ENCODE results near the gene KIAA1217.

The KIAA1217 gene

DNA sequence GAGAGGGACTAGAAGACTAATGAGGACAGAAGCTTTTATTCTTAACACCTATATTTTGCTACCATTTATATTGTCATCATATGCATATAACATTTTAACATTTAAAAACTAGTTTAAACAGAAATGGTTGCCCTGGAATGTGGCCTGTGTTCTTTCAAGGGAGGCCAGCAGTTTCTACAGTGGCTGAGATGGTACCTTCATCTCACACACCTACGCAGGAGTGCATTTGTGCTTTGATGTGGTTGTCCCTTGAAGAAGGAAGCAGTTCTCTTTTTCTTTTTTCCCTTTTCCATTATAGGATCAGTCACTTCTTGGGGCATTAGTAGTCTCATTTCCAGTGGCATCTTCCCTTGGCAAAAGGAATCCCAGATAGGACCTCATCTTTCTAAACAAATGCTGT lies 38.9 kb downstream of the KIAA1217 start:
- DNase-seq (ENCODE audit: low read depth in 2 of 2), result no peak

- DNase-seq (ENCODE audit: low read depth in 2 of 2), result peak; percentile 17 to 26
Observed at GRCh38 chr10:24249829-24250415, 41.0 kb downstream of the KIAA1217 start.

- no peak for DNase-seq (ENCODE audit: low read depth in 2 of 2)
Observed at GRCh38 chr10:24251547-24251946, 42.6 kb downstream of the KIAA1217 start.

DNA sequence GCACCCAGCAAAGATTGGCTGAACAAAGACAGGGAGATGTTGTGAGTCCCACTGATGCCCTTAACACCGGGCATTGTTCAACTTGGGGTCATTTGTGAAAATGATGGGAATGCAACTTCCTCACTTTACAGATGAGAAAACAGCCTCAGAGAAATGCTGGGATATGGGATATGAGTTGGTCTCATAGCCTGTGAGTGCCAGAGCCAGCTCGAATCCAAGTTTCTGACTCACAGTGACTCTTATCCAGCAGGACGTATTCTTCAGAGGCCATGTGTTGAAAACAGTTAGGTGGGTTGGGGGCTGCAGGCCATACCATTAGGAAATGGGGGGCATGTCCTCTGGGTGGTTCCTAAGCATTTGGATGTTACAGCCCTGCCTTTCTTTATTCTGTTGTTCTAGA lies 45.2 kb downstream of the KIAA1217 start:
- peak in 1 of 2 experiments; percentile 18 for DNase-seq (ENCODE audit: low read depth in 2 of 2)

- no peak for DNase-seq (ENCODE audit: low read depth in 2 of 2)
Observed at GRCh38 chr10:24255115-24255880, 46.4 kb downstream of the KIAA1217 start.

DNA sequence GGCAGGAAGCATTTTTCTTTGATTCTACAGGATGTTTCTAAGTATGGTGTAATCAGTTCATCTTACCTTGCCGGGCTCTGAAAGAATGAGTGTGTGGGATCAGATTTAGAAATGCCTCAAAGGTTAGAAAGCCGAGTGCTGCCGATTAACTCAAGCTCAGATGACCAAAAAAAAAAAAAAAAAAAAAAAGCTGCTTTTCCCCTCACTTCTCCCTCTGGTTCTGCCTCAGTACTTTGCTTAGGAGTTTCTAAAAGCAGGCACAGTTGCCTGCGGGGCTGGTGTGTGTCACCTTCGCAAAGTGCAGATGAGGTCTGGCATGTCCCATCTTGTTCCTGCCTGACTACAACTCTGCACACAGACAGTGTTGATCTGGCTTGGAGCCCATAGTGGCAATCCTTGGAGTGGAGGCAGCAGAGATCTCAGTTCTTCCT lies 47.0 kb downstream of the KIAA1217 start:
- DNase-seq (ENCODE audit: low read depth in 2 of 2), result no peak

DNA sequence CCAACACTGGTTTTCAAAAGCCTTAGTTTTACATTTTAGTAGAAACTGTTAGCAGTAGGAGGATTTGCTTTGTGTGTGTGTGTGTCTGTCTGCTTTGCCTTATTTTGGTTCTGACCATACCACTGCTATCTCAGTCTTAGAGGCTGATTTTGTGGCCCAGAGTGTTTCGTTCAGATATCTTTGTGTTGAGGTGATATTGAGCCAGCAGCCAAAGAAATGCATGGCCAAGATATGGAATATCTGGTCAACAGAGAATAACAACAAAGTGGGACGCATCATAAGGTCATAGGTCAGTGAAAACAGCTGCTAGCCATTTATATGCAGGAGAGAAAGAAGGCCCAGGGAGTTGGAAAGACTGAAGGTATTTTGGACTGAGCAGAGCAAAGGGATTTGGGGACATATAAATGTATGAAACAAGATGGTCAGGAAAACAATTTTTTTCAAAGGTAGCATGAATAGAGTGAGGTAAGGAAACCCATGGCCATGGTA lies 47.7 kb downstream of the KIAA1217 start:
- DNase-seq (ENCODE audit: low read depth in 2 of 2), result no peak

GRCh38 chr10:24257588-24257987 lies 48.6 kb downstream of the KIAA1217 start:
- no peak for DNase-seq (ENCODE audit: low read depth in 2 of 2)

DNA sequence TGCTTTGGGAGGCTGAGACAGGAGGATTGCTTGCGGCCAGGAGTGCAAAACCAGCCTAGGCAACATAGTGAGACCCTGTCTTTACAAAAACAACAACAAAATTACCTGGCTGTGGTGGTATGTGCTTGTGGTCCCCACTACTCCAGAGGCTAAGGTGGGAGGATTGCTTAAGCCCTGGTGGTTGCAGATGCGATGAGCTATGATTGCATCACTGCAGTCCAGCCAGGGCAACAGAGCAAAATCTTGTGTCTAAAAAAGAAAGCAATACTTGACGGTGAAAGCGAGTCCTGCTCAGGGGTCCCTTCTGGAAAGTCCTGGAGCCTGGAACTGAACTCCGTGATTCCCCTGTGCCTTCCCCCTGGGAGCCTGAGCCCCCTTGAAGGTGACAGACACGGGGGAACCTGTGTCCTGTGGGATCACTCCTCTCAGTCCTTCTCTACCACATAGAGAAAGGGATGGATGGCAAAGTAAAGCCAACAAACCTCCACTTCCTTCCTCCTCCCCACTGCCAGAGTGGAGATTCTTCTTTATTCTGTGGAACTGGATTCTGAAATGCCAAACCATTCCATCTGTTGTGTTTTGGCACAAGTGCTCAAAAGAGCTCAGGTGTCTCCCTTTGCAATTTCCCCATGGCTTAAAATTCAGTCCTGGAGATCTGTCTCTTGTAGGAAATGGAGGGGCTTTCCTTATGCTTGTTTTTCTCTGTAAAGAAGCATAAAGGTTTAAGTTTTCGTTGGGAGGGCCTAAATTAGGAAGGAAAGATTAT lies 50.6 kb downstream of the KIAA1217 start:
- no peak for DNase-seq (ENCODE audit: low read depth in 2 of 2)

DNA sequence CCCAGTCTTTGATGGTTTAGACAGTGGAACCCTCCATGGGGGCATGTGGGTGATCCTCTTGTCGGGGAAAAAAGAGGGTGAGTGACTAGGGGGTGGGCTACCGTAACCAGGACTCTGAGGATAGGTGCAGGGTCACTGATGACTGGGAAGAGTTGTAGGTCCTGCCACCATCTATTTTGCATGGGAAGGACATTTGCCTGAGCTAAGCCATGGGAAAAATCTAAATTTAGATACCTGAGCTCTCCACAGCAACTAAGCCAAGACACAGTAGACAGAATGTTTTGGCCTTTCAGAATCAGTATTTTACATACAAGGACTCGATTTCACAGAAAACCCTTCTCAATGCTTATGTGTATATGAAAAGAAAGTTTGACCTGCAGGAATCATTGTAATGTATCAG lies 52.7 kb downstream of the KIAA1217 start:
- DNase-seq (ENCODE audit: low read depth in 2 of 2), result no peak

- DNase-seq (ENCODE audit: low read depth in 2 of 2), result no peak
Observed at GRCh38 chr10:24262929-24263590, 54.1 kb downstream of the KIAA1217 start.

GRCh38 chr10:24269476-24269875 lies 60.5 kb downstream of the KIAA1217 start:
- DNase-seq (ENCODE audit: low read depth in 2 of 2), result no peak

GRCh38 chr10:24272374-24272773 lies 63.4 kb downstream of the KIAA1217 start:
- DNase-seq (ENCODE audit: low read depth in 2 of 2), result peak in 1 of 2 experiments; percentile 45

DNA sequence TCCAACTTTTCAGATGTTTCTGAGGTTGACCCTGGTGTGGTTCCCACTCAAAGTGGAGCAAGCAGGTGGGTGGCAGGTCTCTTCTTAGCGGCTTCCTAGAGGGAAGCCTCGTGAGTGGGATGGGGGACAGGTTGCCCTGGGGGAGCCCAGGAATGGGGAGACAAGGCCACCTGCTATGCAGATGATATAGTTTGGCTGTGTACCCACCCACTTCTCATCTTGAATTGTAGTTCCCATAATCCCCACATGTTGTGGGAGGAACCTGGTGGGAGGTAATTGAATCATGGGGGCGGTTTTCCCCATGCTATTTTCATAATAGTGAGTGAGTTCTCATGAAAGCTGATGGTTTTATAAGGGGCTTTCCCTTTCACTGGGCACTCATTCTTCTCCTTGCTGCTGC lies 68.3 kb downstream of the KIAA1217 start:
- DNase-seq (ENCODE audit: low read depth in 2 of 2), result no peak

DNA sequence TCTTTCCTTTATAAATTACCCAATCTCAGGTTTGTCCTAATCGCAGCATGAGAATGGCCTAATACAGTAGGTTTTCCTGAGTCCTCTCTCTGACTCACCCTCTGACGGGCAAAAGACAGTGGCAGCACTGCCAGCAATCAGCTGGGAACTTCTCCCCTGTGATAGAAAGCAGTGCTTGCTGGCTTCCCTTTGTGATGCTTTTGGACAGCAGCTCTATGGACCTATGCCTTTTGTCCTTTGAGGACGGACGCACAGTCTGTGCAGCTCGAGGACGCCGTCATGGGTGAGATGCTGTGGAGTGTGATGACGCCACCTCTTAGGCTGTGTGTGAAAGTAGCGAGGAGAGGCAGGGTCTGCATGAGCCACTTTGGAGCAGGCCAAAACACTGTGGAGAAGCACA lies 68.8 kb downstream of the KIAA1217 start:
- no peak for DNase-seq (ENCODE audit: low read depth in 2 of 2)

DNA sequence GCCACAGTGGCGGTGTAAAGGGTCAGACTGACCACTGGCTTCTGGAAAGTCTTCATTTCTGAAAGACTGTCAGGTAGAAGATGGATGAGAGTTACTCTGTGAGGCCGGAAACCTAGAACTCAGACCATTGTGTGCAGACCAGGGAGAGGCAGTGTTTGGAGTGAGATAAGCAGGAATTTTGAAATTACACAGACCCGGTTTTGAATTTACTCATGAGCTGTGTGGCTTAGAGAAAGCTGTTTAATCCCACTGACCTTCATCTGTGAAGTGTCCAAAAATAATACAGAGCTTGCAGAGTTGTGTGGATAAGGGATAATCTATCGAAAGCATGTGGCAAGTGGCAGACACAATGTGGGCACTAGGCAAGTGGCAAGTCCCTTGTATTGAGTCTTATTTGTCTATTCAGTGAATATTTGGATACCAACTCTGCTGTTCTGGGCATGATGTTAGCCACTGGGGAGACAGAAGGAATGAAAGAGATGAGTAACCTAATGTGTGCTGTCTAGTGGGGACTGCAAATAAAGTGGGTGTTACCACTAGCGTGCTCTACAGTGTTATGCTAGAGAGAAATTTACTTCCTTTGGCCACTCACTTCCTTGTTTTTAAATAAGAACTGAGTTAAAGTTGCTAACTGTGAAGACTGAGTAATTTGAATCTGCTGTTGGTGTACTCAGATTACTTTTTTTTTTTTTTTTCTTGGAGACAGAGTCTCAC lies 69.4 kb downstream of the KIAA1217 start:
- DNase-seq (ENCODE audit: low read depth in 2 of 2), result no peak

DNA sequence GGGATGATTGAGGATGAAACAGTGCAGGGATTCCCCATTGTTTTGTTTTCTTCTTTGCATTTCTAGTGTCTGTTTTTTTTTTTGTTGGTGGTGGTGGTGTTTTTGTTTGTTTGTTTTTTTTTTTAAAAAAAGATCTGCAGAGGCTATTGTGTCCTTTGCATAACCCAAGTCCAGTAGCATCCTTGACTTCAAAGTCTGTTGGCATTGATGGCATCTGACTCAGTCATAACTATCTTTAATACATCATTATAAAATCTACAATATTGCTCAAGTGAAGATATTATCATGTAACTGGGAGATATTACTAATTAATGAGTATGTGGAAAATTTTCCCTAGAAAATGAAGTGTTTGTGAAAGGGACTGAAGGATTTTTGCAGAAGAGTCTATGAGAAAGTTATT lies 70.2 kb downstream of the KIAA1217 start:
- no peak for DNase-seq (ENCODE audit: low read depth in 2 of 2)

DNA sequence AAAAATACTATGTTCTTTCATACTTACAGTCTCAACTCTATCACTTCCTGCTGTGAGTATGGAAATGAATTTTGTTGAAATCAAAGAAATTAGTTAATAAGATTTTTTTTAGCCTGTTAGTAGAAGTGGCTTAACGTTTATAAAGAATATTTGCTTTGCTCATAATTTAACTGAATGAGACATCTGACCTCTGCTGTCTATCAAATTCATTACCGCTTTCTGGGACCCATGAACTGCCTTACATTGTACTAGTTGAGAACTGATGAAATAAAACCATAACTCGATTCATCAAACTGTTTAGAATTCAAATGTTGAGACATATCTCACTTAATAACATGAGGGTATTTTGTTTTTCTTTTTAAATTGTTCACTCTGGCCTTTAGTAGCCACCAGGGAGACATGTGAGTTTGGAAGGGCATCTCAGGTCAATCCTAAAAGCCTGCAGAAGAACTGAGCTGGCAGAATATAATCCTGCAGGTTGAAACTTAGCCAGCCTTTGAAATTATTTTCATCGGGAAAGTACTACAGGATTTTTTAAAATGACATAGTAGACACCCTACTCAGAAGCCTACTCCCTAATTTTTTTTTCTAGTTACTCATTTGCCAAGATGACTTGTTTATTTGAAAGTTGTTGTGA lies 78.7 kb downstream of the KIAA1217 start:
- DNase-seq (ENCODE audit: low read depth in 2 of 2), result no peak

- DNase-seq (ENCODE audit: low read depth in 2 of 2), result no peak
Observed at GRCh38 chr10:24288581-24288980, 79.6 kb downstream of the KIAA1217 start.

- no peak for DNase-seq (ENCODE audit: low read depth in 2 of 2)
Observed at GRCh38 chr10:24289235-24289634, 80.3 kb downstream of the KIAA1217 start.

Measured in fibroblast of skin of left biceps (primary cell).